HCT116 (cell line): ENCODE data around the gene SNAPC2. TPM values are rescaled to one million over a fixed set of nuclear protein-coding genes. Genes with fewer than 3 reads are reported as not detected.

Source experiments
- ATAC-seq: fragments of 200-7000 bp; cut with Tn5 transposase; 2 replicates; pipeline ENCODE4 v1.9.1; 2020; ENCODE audit warnings: mild to moderate bottlenecking, moderate library complexity
- BruUV-seq: library from RNA; stranded (reverse); fragments of 400-500 nt; replicated peaks from 2 replicates; lab custom pipeline; 2021; lab: Mats Ljungman, UMichigan
- CTCF ChIA-PET: fragments of 300-600 bp; sonication (Branson Sonifier 250); formaldehyde crosslinking; loops from one replicate; lab custom pipeline; 2021; ENCODE audit warnings: antibody characterized with exemption; lab: Charles Lee
- POLR2A ChIA-PET: fragments of 300-600, 350-600 bp; sonication (Branson Sonifier 250); formaldehyde crosslinking; loops from one replicate; lab custom pipeline; 2021; ENCODE audit warnings: antibody characterized with exemption; lab: Charles Lee
- RAD21 ChIA-PET, 2 experiments: fragments of 300-600 bp; sonication (Branson Sonifier 250); formaldehyde crosslinking; loops; one replicate each; lab custom pipeline; 2023; ENCODE audit warnings: low total read pairs in 2 of 2; ENCODE audit not compliant: uncharacterized antibody in 2 of 2, unreplicated experiment in 2 of 2, low non-redundant PET in 1 of 2; lab: Charles Lee
- DNase-seq: peaks from one replicate; pipeline ENCODE4 v3.0.0-alpha.2; 2010; ENCODE audit warnings: low read depth, low spot score
- H2AFZ ChIP-seq: fragments of 200-600 bp; shearing (Covaris generic), sonication (generic); 2 replicates; pipeline ENCODE4 v1.6.1; 2017; ENCODE audit warnings: low read depth, mixed run types, mixed read lengths, antibody characterized with exemption, low read length; ENCODE audit not compliant: poor library complexity, severe bottlenecking
- H3K27ac ChIP-seq: 2 replicates; pipeline ENCODE4 v1.5.1; 2012; ENCODE audit warnings: low read depth, low read length
- H3K27me3 ChIP-seq: fragments of 200-600 bp; sonication (generic); 2 replicates; pipeline ENCODE4 v1.6.1; 2016; ENCODE audit warnings: mixed run types, low read length, mixed read lengths; ENCODE audit not compliant: insufficient read depth
- H3K36me3 ChIP-seq, 2 experiments: fragments of 200-500 bp in 1 of 2; fragments of 200-600 bp in 1 of 2; sonication (Bioruptor generic) in 1 of 2; sonication (generic) in 1 of 2; 2 replicates each; pipeline versions ENCODE4 v1.5.1 to v1.6.1; 2014 to 2016; ENCODE audit warnings: low read length in 2 of 2, inconsistent platforms in 1 of 2, mixed read lengths in 1 of 2, mixed run types in 1 of 2; ENCODE audit not compliant: insufficient read depth in 2 of 2, control insufficient read depth in 1 of 2
- H3K4me1 ChIP-seq, 2 experiments: fragments of 200-600 bp in 1 of 2; sonication (generic) in 1 of 2; 2 replicates each; pipeline versions ENCODE4 v1.5.1 to v1.6.1; 2012 to 2017; ENCODE audit warnings: low read length in 2 of 2, inconsistent platforms in 1 of 2, mild to moderate bottlenecking in 1 of 2, mixed read lengths in 1 of 2, mixed run types in 1 of 2, moderate library complexity in 1 of 2; ENCODE audit not compliant: insufficient read depth in 2 of 2, control insufficient read depth in 1 of 2
- H3K4me2 ChIP-seq: fragments of 200-600 bp; sonication (generic); 2 replicates; pipeline ENCODE4 v1.6.1; 2017; ENCODE audit warnings: mixed run types, low read length, mixed read lengths
- H3K4me3 ChIP-seq, 2 experiments: fragments of 200-600 bp in 1 of 2; sonication (generic) in 1 of 2; replicated peaks in 1 of 2; 2 replicates each; pipeline ENCODE4 v1.5.1; 2011 to 2016; ENCODE audit warnings: low read length in 2 of 2, control low read depth in 1 of 2, low read depth in 1 of 2, mild to moderate bottlenecking in 1 of 2, mixed read lengths in 1 of 2, mixed run types in 1 of 2
- H3K79me2 ChIP-seq: fragments of 200-600 bp; sonication (generic); 2 replicates; pipeline ENCODE4 v1.6.1; 2017; ENCODE audit warnings: mild to moderate bottlenecking, mixed run types, low read length, moderate library complexity, mixed read lengths; ENCODE audit not compliant: insufficient read depth
- H3K9ac ChIP-seq: fragments of 200-600 bp; sonication (generic); 2 replicates; pipeline ENCODE4 v1.6.1; 2016; ENCODE audit warnings: low read length, mixed read lengths
- H3K9me2 ChIP-seq: fragments of 200-600 bp; sonication (generic), shearing (Covaris generic); 2 replicates; pipeline ENCODE4 v1.6.1; 2017; ENCODE audit warnings: mixed run types, mild to moderate bottlenecking, moderate library complexity; ENCODE audit not compliant: insufficient read depth
- H3K9me3 ChIP-seq, 2 experiments: fragments of 200-500 bp in 1 of 2; fragments of 200-600 bp in 1 of 2; sonication (Bioruptor generic) in 1 of 2; sonication (generic) in 1 of 2; 2 replicates each; pipeline ENCODE4 v1.6.1; 2014 to 2017; ENCODE audit warnings: low read length in 2 of 2, mixed read lengths in 2 of 2, inconsistent platforms in 1 of 2, low read depth in 1 of 2, mild to moderate bottlenecking in 1 of 2, mixed run types in 1 of 2, moderate library complexity in 1 of 2; ENCODE audit not compliant: control insufficient read depth in 1 of 2, insufficient read depth in 1 of 2
- H4K20me1 ChIP-seq: fragments of 200-600 bp; sonication (generic), shearing (Covaris generic); 2 replicates; pipeline ENCODE4 v1.6.1; 2017; ENCODE audit warnings: mixed run types, mild to moderate bottlenecking, moderate library complexity; ENCODE audit not compliant: insufficient read depth
- CEBPB ChIP-seq: IDR thresholded peaks from 2 replicates; pipeline ENCODE4 v1.6.1; 2012; ENCODE audit warnings: low read depth
- SP1 ChIP-seq: IDR thresholded peaks from 2 replicates; pipeline ENCODE4 v1.6.1; 2012; ENCODE audit warnings: low read depth
- TCF7L2 ChIP-seq: IDR thresholded peaks from 2 replicates; pipeline ENCODE4 v1.7.0; 2011; ENCODE audit warnings: borderline replicate concordance, inconsistent platforms; ENCODE audit not compliant: insufficient read depth, insufficient read length; ENCODE audit errors: extremely low read depth
- YY1 ChIP-seq: IDR thresholded peaks from 2 replicates; pipeline ENCODE4 v1.6.1; 2011; ENCODE audit warnings: low read length, low read depth, moderate library complexity, mild to moderate bottlenecking; ENCODE audit not compliant: insufficient replicate concordance; ENCODE audit errors: extremely low read depth
- intact Hi-C: fragments of 100-400 bp; cut with micrococcal nuclease; formaldehyde crosslinking; loops from 2 replicates; pipeline ENCODE4 v1.10.0; 2022
- total RNA-seq: library from RNA; stranded (reverse); gene quantifications from one replicate; pipeline ENCODE4 v1.2.1, GENCODE V29; 2021; ENCODE audit not compliant: unreplicated experiment
- TF ChIP-seq, protein P1 (sequence below): IDR thresholded peaks from 2 replicates; pipeline ENCODE4 v1.6.1; 2011; ENCODE audit warnings: mild to moderate bottlenecking, low read length, moderate library complexity; ENCODE audit not compliant: insufficient replicate concordance; ENCODE audit errors: extremely low read depth

The SNAPC2 gene
- total RNA-seq, 1 experiment from 2014 or later = 42.9 TPM

DNA sequence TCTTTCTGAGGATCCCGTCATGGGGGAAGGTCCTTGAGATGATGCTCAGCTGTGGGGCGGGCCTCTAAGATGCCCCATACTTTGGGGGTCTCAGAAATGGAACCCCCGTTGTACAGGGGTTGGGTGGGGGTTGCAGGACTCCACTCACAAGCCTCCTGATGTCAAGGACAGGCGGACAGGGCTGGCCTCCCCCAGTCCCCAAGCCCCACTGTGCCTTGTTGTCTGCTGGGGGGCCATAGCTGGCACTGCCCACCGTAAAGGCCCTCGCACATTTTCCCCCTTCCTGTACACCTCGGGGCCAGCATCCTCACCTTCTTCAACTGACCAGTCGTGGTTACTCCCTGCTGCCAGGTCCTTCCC, 2.7 kb downstream of the SNAPC2 start (continued):
- TF ChIP-seq, protein P1, sequence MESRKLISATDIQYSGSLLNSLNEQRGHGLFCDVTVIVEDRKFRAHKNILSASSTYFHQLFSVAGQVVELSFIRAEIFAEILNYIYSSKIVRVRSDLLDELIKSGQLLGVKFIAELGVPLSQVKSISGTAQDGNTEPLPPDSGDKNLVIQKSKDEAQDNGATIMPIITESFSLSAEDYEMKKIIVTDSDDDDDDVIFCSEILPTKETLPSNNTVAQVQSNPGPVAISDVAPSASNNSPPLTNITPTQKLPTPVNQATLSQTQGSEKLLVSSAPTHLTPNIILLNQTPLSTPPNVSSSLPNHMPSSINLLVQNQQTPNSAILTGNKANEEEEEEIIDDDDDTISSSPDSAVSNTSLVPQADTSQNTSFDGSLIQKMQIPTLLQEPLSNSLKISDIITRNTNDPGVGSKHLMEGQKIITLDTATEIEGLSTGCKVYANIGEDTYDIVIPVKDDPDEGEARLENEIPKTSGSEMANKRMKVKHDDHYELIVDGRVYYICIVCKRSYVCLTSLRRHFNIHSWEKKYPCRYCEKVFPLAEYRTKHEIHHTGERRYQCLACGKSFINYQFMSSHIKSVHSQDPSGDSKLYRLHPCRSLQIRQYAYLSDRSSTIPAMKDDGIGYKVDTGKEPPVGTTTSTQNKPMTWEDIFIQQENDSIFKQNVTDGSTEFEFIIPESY = no peak
- no peak for TF ChIP-seq SP1
- no peak for TF ChIP-seq CEBPB
- no peak for TF ChIP-seq YY1

DNA sequence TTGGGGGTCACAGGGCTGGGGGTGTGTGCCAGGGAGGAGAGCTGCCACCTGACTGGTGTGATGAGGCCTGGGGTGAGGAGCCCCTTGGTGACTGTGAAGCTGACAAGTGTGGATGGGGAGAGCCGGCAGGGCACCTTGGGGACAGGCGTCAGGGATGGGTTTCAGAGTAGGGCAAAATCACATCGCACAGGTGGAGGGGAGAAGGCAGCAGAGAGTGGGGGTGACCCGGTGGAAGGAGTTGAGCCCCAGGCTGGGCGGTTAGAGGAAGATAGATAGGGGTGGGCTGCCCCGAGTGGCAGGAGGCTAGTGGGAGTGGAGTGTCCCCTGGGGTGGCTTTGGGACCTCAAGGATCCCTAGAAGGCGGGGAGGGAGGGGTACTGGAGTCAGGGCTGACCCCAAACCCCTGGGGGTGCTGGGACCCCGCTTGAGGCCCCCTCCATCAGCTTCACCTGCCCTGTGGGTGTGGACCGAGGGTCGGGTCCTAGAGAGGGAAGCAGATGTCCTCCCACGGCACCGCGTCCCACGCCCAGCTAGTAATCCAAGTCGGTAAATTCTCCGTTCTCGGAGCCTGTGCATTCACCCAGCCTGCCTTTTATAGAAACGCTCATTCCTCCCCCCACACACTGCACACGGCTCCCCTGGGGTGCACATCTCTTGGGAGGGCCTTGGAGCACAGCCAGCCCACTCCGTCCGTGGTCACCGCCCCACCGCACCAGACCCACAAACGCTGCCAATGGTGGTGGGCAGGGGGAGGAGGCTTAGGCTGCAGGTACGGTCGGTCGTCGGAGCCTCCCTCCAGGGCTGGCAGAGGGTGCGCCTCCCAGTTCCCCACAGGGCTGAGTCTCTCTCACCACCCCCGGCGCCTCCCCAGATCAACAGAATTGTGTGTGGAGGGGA, 3.4 kb downstream of the SNAPC2 start:
- RAD21 ChIA-PET = no interaction called here
- no peak for TF ChIP-seq TCF7L2
- ATAC-seq = no peak
- Histone ChIP-seq H3K4me2 (no peak overlapping the region), H3K9me2 (no peaks in the 10 kb centered on the region), H3K4me1 (peaks cover 19 to 53% of the 10 kb centered on the region in 2 experiments), H4K20me1 (no peaks in the 10 kb centered on the region), H3K36me3 (peaks cover 0 to 12% of the 10 kb centered on the region in 2 experiments; a peak in 3 of 4 replicates), H3K9me3 (no peaks in the 10 kb centered on the region), H3K9ac (no peak overlapping the region), H3K27me3 (no peaks in the 10 kb centered on the region), H3K79me2 (peaks cover 7% of the 10 kb centered on the region; the same call in 1 of the 2 replicates), H3K27ac (peak overlapping the region; percentile 16; the same call in 1 of the 2 replicates), H3K4me3 (no peak overlapping the region), H2AFZ (no peak overlapping the region)
- DNase-seq = no peak
- POLR2A ChIA-PET = no interaction called here
- intact Hi-C loops = loop anchor here (5.0 kb wide), 1 partner anchor 71 kb away; no protein-coding TSS in a partner anchor
- BruUV-seq = no TSS peak
- CTCF ChIA-PET = interaction anchor here (1.2 kb wide), 1 partner anchor 54 kb away, joined by 6 read pairs; no protein-coding TSS in a partner anchor
